ENCODE measurements around the gene PRKCD. TPM values are rescaled to one million over a fixed set of nuclear protein-coding genes. Genes with fewer than 3 reads are reported as not detected.

Gene PRKCD
- total RNA-seq, 4 donors from 2014 or later = 27.9 to 31.3 (median 29.3) TPM

DNA sequence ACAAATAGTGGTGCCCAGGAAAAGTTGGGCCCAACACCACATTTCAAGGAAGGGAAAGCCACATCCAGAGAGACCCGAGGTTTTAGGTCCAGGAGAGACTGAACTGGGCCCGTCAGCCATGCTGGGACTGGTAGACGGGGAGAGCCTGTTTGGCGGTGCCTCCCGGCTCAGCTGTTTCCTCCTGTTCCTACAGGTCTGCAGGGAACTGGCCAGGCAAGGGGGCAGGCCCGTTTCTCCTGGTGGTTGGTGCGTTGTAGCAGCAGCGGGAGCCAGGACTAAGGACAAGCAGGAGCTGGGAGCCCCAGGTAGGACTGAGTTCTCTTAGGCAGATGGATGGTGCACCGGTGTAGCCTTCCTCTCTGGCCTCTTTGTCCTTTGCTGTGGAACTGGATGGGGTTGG is 3.9 kb downstream of the PRKCD start:
- H3K4me1 ChIP-seq = peaks cover 89% of the 10 kb centered on the region
- 22% methylated on average over 7 of the region's 9 CpGs for WGBS
- H3K27me3 ChIP-seq = no peaks in the 10 kb centered on the region
- no peak for DNase-seq (ENCODE audit: low spot score in 2 of 2)
- H3K4me3 ChIP-seq = no peak overlapping the region
- H3K9me3 ChIP-seq = no peaks in the 10 kb centered on the region
- peak overlapping the region; percentile 32 for H3K27ac ChIP-seq
- H3K36me3 ChIP-seq = no peaks in the 10 kb centered on the region
- no peak for TF ChIP-seq POLR2A (IDR thresholded peaks at IDR 0.05)
- no peak for TF ChIP-seq EP300 (IDR thresholded peaks at IDR 0.05)
- TF ChIP-seq, protein P1, sequence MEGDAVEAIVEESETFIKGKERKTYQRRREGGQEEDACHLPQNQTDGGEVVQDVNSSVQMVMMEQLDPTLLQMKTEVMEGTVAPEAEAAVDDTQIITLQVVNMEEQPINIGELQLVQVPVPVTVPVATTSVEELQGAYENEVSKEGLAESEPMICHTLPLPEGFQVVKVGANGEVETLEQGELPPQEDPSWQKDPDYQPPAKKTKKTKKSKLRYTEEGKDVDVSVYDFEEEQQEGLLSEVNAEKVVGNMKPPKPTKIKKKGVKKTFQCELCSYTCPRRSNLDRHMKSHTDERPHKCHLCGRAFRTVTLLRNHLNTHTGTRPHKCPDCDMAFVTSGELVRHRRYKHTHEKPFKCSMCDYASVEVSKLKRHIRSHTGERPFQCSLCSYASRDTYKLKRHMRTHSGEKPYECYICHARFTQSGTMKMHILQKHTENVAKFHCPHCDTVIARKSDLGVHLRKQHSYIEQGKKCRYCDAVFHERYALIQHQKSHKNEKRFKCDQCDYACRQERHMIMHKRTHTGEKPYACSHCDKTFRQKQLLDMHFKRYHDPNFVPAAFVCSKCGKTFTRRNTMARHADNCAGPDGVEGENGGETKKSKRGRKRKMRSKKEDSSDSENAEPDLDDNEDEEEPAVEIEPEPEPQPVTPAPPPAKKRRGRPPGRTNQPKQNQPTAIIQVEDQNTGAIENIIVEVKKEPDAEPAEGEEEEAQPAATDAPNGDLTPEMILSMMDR (IDR thresholded peaks at IDR 0.05) = no peak
- no peak for TF ChIP-seq POLR2AphosphoS5 (IDR thresholded peaks at IDR 0.05)

DNA sequence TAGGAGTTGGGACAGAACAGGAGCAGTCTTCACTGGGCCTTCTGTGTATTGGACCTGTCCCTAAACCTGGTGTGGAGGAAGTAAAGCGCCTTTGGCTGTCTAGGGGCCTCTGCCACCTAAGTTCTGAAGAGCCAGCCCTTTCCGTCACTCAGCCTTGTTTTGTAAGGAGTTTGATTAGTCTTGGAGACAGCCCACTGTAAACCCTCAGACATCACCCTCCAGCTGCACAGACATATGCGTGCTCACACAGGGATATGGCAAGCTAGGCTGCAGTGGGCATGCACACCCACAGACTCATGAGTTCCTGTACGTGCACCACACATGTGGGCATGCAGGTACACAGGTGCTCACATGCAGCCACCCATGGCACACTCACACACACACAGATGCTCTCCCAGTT is 5.2 kb downstream of the PRKCD start:
- peaks cover 91% of the 10 kb centered on the region for H3K4me1 ChIP-seq
- TF ChIP-seq EP300 (IDR thresholded peaks at IDR 0.05) (no peak), POLR2A (IDR thresholded peaks at IDR 0.05) (no peak), POLR2AphosphoS5 (IDR thresholded peaks at IDR 0.05) (no peak)
- TF ChIP-seq, protein P1 (IDR thresholded peaks at IDR 0.05) = no peak
- H3K9me3 ChIP-seq = no peaks in the 10 kb centered on the region
- 94% methylated on average over 3 of the region's 4 CpGs for WGBS
- no peaks in the 10 kb centered on the region for H3K36me3 ChIP-seq
- no peak overlapping the region for H3K4me3 ChIP-seq
- DNase-seq (ENCODE audit: low spot score in 2 of 2) = no peak
- no peaks in the 10 kb centered on the region for H3K27me3 ChIP-seq
- no peak overlapping the region for H3K27ac ChIP-seq

DNA sequence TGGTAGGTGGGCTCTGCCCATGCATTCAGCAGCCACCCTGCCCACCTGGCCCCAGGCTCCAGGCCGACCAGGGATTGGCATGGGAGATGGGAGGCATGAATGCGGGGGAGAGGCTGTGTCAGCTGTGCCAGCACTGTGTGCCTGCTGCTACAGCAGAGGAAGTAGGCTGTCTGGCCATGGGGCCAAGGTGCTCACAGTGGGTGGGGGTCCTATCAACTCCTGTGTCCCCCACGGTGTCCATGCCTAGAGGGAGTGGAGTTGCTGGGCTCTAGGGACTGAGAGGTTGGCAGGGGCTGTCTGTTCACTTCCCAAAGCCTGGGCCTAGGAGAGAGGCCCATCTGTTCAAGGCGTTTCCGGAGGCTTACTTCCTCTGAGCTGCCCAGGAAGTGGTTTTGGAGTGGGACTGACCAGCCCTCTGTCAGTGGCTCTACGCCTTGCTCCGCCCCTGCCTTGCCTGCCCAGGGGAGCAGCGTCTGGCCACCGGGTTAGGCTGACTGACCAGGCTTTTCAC is 5.8 kb downstream of the PRKCD start:
- no peaks in the 10 kb centered on the region for H3K9me3 ChIP-seq
- H3K4me3 ChIP-seq = no peak overlapping the region
- no peaks in the 10 kb centered on the region for H3K36me3 ChIP-seq
- TF ChIP-seq, protein P1 (IDR thresholded peaks at IDR 0.05) = no peak
- TF ChIP-seq POLR2AphosphoS5 (IDR thresholded peaks at IDR 0.05) = no peak
- no peak for TF ChIP-seq POLR2A (IDR thresholded peaks at IDR 0.05)
- no peak for TF ChIP-seq EP300 (IDR thresholded peaks at IDR 0.05)
- no peak overlapping the region for H3K27ac ChIP-seq
- H3K27me3 ChIP-seq = no peaks in the 10 kb centered on the region
- no peak for DNase-seq (ENCODE audit: low spot score in 2 of 2)
- peaks cover 94% of the 10 kb centered on the region for H3K4me1 ChIP-seq
- WGBS = 50% methylated on average over 6 of the region's 9 CpGs

DNA sequence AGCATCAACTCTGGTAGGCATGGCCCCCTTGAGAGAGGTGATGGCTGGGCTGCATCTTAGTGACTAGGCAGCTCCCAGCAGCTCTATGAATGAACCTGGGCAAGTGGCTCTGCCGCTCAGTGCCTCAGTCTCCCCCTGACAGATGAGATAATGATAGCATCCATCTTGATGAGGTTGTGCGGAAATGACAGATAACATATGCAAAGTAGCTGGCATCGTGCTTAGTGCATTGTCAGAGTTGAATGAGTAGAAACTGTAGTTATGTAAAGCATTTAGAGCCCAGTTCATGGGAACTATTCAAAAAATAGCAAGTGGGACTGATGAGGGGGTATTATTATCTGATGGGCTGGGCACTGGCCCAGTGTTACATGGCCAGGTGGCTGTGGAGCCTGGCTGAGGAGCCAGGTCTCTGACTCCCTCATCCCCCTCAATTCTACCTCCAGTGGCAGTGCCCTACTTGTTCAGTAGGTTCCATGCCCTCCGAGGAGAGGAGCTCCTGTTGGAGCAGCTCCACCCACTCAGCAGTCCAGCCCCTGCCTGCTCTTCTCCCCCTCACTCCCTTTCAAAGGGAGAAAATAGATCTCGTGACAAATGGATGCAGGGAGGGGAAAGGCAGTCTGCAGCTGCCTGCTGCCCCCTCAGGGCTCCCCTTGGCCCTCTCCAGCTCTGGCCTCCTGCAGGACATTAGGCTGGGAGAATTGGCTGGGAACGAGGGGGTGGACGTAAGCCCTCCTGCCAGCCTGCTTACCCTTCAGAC is 6.6 kb downstream of the PRKCD start:
- Histone ChIP-seq H3K36me3 (no peaks in the 10 kb centered on the region), H3K27ac (no peak overlapping the region), H3K27me3 (no peaks in the 10 kb centered on the region), H3K4me3 (no peak overlapping the region), H3K9me3 (no peaks in the 10 kb centered on the region), H3K4me1 (peaks cover 86% of the 10 kb centered on the region)
- WGBS = 71% methylated on average over 7 of the region's 7 CpGs
- no peak for DNase-seq (ENCODE audit: low spot score in 2 of 2)
- no peak for TF ChIP-seq POLR2AphosphoS5 (IDR thresholded peaks at IDR 0.05)

DNA sequence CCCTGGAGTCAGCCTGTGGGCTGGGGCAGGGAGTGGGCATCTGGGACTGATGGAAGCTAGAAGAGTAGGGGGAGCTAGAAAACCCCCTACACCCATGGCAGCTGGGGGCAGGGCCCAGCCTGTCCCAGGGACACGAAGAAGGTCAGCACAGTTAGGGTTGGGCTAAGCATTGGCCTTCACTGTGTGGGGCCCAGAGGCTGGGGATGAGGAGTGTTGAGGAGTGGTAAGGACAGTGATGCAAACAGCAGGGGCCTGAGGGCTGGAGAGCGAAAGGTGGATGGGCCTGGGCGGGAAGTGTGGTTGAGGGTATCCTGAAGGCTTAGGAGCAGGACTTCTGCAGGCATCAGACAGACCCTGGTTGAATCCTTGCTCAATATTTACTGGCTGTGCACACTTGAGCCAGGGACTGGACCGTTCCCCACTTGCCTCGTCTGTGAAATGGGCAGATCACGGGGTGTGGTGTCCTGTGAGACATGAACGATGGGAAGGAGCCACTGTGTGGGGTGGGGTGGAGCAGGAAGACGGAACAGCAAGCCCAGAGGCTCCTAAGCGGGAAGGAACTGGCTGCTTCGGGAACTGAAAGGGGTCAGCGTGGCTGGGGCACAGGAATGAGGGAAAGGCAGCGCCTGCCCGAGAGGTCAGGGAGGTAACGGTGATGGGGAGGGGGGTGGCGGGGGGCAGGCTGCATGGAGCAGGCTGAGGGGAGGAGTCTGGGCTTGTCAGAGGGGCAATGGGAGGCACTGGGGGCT is 7.3 kb downstream of the PRKCD start:
- Histone ChIP-seq H3K4me3 (no peak overlapping the region), H3K36me3 (peaks cover 4% of the 10 kb centered on the region), H3K27me3 (no peaks in the 10 kb centered on the region), H3K4me1 (peaks cover 80% of the 10 kb centered on the region), H3K9me3 (no peaks in the 10 kb centered on the region), H3K27ac (no peak overlapping the region)
- WGBS = 86% methylated on average over 15 of the region's 15 CpGs
- TF ChIP-seq POLR2A (IDR thresholded peaks at IDR 0.05) = no peak
- no peak for TF ChIP-seq POLR2AphosphoS5 (IDR thresholded peaks at IDR 0.05)
- TF ChIP-seq, protein P1 (IDR thresholded peaks at IDR 0.05) = no peak
- no peak for TF ChIP-seq EP300 (IDR thresholded peaks at IDR 0.05)
- DNase-seq (ENCODE audit: low spot score in 2 of 2) = no peak
